Skeletal muscle tissue (tissue), 4 donors: ENCODE measurements around the gene STAC2. TPM values are rescaled to one million over a fixed set of nuclear protein-coding genes. Genes with fewer than 3 reads are reported as not detected.

Source experiments
- H3K27ac ChIP-seq: one replicate; pipeline ENCODE4 v1.7.0; 2013; ENCODE audit warnings: mild to moderate bottlenecking, low read depth, low read length, inconsistent platforms
- H3K27me3 ChIP-seq, 3 donors: one replicate each; pipeline ENCODE4 v1.7.0; 2013; ENCODE audit warnings: low read length in 3 of 3; ENCODE audit not compliant: control insufficient read depth in 3 of 3, insufficient read depth in 3 of 3
- H3K36me3 ChIP-seq, 3 donors: one replicate each; pipeline ENCODE4 v1.7.0; 2013; ENCODE audit warnings: low read length in 3 of 3; ENCODE audit not compliant: control insufficient read depth in 3 of 3, insufficient read depth in 3 of 3
- H3K4me1 ChIP-seq, 3 donors: one replicate each; pipeline ENCODE4 v1.7.0; 2013; ENCODE audit warnings: low read length in 3 of 3, mild to moderate bottlenecking in 3 of 3; ENCODE audit not compliant: control insufficient read depth in 3 of 3, insufficient read depth in 3 of 3
- H3K4me3 ChIP-seq, 3 donors: one replicate each; pipeline ENCODE4 v1.7.0; 2013; ENCODE audit warnings: low read length in 3 of 3
- H3K9ac ChIP-seq, 3 donors: one replicate each; pipeline ENCODE4 v1.7.0; 2013; ENCODE audit warnings: low read length in 3 of 3, mild to moderate bottlenecking in 3 of 3, moderate library complexity in 2 of 3, low read depth in 1 of 3
- H3K9me3 ChIP-seq, 3 donors: one replicate each; pipeline ENCODE4 v1.7.0; 2013; ENCODE audit warnings: low read length in 3 of 3; ENCODE audit not compliant: control insufficient read depth in 3 of 3
- total RNA-seq: library from RNA; depleted of rRNA; stranded (reverse); fragments of >200 nt; gene quantifications from one replicate; pipeline ENCODE4 v1.2.3, GENCODE V29; 2014
- donor health status: Osteomylitis.

The STAC2 gene
- total RNA-seq, 1 donor from 2014 or later: not detected

DNA sequence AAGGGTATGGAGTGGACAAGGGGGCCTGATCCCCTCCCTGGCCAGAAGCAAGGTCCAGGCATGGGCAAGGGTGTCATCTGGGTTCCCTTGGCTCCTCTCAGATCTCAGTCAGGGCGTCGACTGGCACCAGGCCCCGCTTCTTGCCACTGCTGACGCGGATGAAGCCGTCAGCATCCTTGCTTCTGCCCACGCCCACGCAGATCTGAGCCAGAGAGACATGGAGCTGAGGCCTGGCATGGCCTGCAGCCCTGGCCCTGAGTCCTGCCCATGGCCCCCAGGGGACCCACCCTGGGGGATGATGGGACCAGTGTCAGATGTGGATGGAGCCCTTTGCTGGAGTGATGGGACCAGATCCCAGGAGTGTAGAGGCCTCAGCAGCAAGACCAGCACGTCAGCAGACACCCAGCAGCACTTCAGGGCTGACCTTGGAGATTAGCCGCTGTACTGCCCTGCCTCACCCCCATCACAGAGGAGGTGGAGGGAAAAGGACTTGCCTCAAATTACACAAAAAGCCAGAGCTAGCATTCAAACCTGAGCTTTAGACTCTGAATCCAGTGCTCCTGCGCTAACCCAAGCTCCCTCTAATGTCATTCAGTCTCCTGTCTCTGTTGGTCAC lies 13.4 kb downstream of the STAC2 start:
- H3K36me3 ChIP-seq: no peaks in the 10 kb centered on the region
- H3K27me3 ChIP-seq: no peaks in the 10 kb centered on the region
- H3K4me1 ChIP-seq: peaks cover 16 to 24% (median 22%) of the 10 kb centered on the region in 3 donors
- no peaks in the 10 kb centered on the region for H3K9me3 ChIP-seq
- no peak overlapping the region for H3K4me3 ChIP-seq
- no peak overlapping the region for H3K27ac ChIP-seq
- no peak overlapping the region for H3K9ac ChIP-seq

DNA sequence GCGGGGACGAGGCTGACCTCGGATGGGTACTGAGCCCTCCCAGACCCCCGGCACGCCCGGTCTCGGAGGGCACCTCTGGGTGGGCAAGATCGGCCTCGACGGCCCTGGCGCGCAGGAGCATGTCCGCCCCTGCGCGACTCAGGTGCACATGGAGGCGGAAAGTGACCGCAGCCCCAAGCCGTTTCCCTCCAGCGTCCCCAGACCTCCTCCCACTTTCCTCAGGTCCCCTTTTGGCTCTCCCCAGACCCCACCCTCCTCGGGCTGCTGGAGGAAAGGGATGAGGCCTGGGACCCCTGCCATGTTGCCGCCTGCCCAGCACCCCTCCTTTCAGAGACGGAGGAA lies 15.7 kb downstream of the STAC2 start:
- no peaks in the 10 kb centered on the region for H3K27me3 ChIP-seq
- peak overlapping the region; percentile 91 for H3K27ac ChIP-seq
- peak overlapping the region; percentile 72 to 81 (median 76) for H3K9ac ChIP-seq
- no peaks in the 10 kb centered on the region for H3K9me3 ChIP-seq
- peak overlapping the region; percentile 48 to 66 (median 61) for H3K4me3 ChIP-seq
- peaks cover 1 to 2% (median 2%) of the 10 kb centered on the region in 3 donors for H3K36me3 ChIP-seq
- H3K4me1 ChIP-seq: peaks cover 16 to 27% (median 25%) of the 10 kb centered on the region in 3 donors

DNA sequence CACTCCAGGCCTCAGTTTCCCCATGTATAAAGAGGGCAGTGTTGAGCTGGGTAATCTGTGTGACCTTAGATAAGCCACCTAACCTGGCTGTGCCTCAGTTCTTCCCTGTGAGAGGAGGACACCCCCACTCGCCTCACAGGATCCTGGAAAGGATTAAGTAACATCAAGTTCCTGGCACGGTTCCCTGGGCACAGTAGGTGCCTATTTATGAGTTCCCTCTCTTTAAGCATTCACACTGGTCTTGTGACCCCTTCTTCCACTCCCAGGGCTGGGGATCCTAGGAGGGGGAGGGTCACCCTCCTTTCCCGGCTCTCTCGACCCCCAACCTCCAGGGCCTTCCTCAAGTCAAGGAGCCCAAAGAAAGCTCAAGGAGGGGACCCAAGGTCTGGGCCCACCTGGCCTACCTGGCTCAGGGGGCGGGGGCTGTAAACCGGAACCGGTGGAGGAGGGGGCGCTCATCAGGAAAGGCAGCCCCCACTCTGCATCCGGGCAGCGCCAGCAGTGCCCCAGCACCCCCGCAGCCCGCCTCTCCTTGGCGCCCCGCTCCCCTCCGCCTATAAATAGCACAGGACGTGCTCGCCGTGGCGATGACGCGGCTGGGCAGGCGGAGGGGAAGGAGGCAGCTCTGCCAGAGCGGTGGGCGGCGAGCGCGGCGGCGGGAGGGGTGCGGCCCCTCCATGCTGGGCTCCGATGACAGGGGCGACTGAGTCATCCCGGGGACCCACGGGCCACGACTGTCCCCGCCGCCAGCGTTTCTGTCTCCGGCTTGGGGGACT lies 16.2 kb downstream of the STAC2 start:
- Histone ChIP-seq H3K27me3 (no peaks in the 10 kb centered on the region), H3K4me1 (peaks cover 16 to 27% (median 25%) of the 10 kb centered on the region in 3 donors), H3K36me3 (peaks cover 6 to 7% (median 6%) of the 10 kb centered on the region in 3 donors), H3K4me3 (peak overlapping the region; percentile 48 to 66 (median 61)), H3K9me3 (no peaks in the 10 kb centered on the region), H3K27ac (peak overlapping the region; percentile 91), H3K9ac (peak overlapping the region; percentile 72 to 81 (median 76))

DNA sequence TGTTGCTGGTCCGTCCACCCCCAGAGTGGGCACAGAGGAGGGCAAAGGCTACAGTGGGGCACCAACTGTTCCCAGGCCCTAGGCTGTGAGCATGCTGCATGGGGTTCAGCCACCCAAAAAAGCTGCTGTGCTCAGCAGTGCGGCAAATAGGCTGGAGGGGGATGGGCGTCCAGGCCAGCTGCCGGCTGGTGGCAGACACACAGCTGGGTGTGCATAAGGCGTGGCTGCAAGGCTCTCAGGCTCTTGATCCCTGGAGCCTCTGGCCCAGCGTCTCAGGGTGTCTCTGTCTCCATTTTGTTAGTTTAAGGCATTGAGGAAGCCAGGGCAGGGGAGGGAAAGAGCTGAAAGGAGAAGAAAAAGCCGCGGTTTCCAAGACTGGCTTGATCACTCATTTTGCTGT lies 16.9 kb downstream of the STAC2 start:
- Histone ChIP-seq H3K9ac (peak overlapping the region; percentile 72 to 81 (median 76)), H3K27ac (peak overlapping the region; percentile 91), H3K27me3 (no peaks in the 10 kb centered on the region), H3K36me3 (peaks cover 12 to 13% (median 12%) of the 10 kb centered on the region in 3 donors), H3K4me1 (peaks cover 16 to 27% (median 25%) of the 10 kb centered on the region in 3 donors), H3K9me3 (no peaks in the 10 kb centered on the region), H3K4me3 (peak overlapping the region in 2 of 3 donors; percentile 46 to 61)

DNA sequence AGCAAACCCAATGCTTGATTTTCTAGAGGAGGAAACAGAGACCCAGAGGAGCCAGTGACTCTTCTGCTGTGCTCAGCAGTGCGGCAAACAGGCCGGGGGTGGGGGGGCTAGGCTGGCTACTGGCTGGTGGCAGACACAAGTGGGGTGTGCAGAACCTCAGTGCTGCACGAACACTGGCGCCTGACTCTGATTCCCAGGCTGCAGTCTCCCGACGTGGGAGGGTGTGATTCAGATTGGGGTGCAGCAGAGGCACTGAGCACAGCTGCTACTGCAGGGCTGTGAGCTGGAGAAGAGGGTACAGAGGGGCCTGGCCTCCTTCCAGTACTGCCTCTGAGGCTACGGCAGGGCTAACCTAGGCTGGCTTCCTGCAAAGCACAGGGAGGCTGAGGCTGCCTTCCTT lies 17.6 kb downstream of the STAC2 start:
- H3K9me3 ChIP-seq: no peaks in the 10 kb centered on the region
- H3K27me3 ChIP-seq: no peaks in the 10 kb centered on the region
- peak overlapping the region in 1 of 3 donors; percentile 76 for H3K9ac ChIP-seq
- H3K27ac ChIP-seq: no peak overlapping the region
- peak overlapping the region in 1 of 3 donors; percentile 3 for H3K4me3 ChIP-seq
- H3K4me1 ChIP-seq: peaks cover 16 to 27% (median 25%) of the 10 kb centered on the region in 3 donors
- H3K36me3 ChIP-seq: peaks cover 20% of the 10 kb centered on the region in 3 donors

DNA sequence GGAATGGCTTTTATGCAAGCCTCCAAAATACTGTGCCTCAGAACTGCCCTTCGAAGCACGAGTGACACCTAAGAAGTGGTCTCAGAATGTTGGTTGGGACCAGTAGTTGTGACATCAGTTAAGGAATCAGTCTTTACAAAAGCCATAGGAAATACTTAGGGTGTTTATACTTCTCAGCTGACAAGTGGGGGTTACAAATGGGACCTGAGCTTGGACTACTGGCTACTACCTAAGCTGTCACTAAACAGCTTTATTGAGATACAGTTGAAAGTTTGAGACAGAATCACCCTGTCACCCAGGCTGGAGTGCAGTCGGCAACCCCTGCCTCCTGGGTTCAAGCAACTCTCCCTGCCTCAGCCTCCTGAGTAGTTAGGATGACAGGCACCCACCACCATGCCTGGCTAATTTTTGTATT lies 20.6 kb downstream of the STAC2 start:
- Histone ChIP-seq H3K9me3 (no peaks in the 10 kb centered on the region), H3K9ac (no peak overlapping the region), H3K4me3 (no peak overlapping the region), H3K27ac (no peak overlapping the region), H3K27me3 (no peaks in the 10 kb centered on the region), H3K4me1 (peaks cover 30 to 49% (median 38%) of the 10 kb centered on the region in 3 donors), H3K36me3 (peaks cover 36 to 39% (median 39%) of the 10 kb centered on the region in 3 donors)

DNA sequence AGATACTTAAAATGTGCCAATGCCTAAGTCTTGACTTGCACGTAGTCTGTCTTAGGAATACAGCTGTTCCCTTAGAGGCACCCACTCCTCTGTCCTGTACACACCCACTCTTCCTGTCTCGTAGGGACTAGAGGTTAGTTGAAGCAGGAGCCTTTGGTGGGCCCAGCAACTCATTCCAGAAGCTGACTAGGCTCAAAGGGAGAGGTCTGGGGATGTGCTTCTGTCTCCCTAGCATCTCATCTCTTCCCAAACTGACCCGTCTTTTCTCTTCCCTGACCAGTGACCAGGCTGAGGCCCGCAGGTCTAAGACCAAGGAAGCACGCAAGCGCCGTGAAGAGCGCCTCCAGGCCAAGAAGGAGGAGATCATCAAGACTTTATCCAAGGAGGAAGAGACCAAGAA lies 21.5 kb downstream of the STAC2 start:
- H3K9me3 ChIP-seq: no peaks in the 10 kb centered on the region
- peaks cover 28 to 40% (median 29%) of the 10 kb centered on the region in 3 donors for H3K4me1 ChIP-seq
- peaks cover 36 to 39% (median 39%) of the 10 kb centered on the region in 3 donors for H3K36me3 ChIP-seq
- no peak overlapping the region for H3K9ac ChIP-seq
- H3K27ac ChIP-seq: no peak overlapping the region
- no peaks in the 10 kb centered on the region for H3K27me3 ChIP-seq
- H3K4me3 ChIP-seq: no peak overlapping the region

DNA sequence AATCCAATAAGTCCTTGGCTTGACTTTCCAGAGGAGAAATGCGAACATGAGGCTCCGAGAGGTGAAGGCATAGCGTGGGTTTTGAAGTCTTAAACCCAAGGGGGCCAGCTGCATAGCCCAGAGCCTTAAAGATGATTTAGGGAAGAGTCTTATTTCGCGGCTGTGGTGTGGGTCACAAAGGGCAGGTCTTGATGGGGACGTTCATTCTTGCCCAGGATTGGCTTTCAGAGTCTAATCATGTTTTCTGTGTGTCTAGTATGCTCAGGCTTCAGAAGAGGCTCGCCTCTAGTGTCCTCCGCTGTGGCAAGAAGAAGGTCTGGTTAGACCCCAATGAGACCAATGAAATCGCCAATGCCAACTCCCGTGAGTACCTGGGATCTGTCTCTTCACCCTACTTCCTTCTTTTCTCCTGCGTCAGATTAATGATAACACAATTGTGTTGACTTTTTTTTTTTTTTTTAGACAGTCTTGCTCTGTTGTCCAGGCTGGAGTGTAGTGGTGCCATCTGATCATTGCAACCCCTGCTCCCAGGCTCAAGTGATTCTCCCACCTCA lies 24.7 kb downstream of the STAC2 start:
- H3K27ac ChIP-seq: peak overlapping the region; percentile 99
- no peaks in the 10 kb centered on the region for H3K9me3 ChIP-seq
- H3K36me3 ChIP-seq: peaks cover 36 to 39% (median 39%) of the 10 kb centered on the region in 3 donors
- peak overlapping the region; percentile 85 to 98 (median 91) for H3K4me3 ChIP-seq
- H3K27me3 ChIP-seq: no peaks in the 10 kb centered on the region
- H3K4me1 ChIP-seq: peaks cover 32 to 41% (median 36%) of the 10 kb centered on the region in 3 donors
- peak overlapping the region; percentile 86 to 96 (median 91) for H3K9ac ChIP-seq

DNA sequence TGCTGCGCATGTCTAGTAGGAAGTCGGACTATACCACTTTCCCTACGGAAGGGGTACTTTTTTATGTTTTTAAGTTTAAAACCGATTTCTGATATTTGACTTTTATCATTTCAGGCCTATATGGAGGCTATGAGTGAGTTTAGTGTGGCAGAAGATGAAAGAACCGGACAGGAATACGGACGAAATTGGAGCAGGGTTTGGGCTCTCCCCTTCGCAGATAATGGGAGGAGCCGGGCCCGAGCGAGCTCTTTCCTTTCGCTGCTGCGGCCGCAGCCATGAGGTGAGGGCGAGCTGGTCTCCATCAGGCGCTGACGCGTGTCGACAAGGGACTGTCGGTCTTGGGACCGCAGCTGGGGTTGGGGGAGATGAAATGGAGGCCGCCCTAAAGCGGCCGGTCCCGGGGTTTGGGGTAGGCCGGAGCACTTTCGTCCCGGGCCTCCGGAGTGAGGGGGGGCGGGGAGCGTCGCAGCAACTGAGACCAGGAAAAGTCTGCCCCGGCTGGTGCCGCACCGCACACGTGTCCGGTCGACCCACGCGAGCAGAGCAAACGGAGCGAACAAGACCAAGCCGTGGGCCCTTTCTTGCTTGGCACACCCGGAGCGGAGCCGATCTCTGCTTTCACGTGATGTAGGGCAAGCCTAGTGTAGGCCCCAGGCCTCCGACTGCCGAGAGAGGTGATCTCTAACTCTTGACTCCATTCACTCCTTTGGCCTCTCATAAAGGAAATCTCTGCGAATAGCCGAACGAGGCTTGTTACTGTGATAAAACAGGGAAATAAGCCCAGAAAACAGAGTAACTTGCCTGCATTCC lies 25.5 kb downstream of the STAC2 start, which contains the start of gene RPL19:
Gene RPL19 (plus strand): TSS at position 214 of the 810 bp plus-strand sequence. CDS start 62 bp downstream, at position 276.
- H3K27ac ChIP-seq: peak within 1 kb of the TSS; percentile 99
- H3K9ac ChIP-seq: peak within 1 kb of the TSS; percentile 86 to 96 (median 91)
- H3K4me1 ChIP-seq: peaks cover 40 to 49% (median 44%) of the 10 kb centered on the region in 3 donors
- H3K27me3 ChIP-seq: no peaks in the 10 kb centered on the region
- peaks cover 36 to 39% (median 39%) of the 10 kb centered on the region in 3 donors for H3K36me3 ChIP-seq
- no peaks in the 10 kb centered on the region for H3K9me3 ChIP-seq
- H3K4me3 ChIP-seq: peak within 1 kb of the TSS; percentile 85 to 98 (median 91)
